Caco-2 (cell line): ENCODE results near the gene PLEKHG3. TPM values are rescaled to one million over a fixed set of nuclear protein-coding genes. Genes with fewer than 3 reads are reported as not detected.

ENCODE experiments used
- BruUV-seq: library from RNA; stranded (reverse); fragments of 400-500 nt; replicated peaks from 2 replicates; lab custom pipeline; 2021; lab: Mats Ljungman, UMichigan
- CTCF ChIA-PET: fragments of 300-600 bp; sonication (Branson Sonifier 250); formaldehyde crosslinking; loops from one replicate; lab custom pipeline; 2022; ENCODE audit warnings: antibody characterized with exemption; lab: Charles Lee
- POLR2A ChIA-PET: fragments of 300-600 bp; sonication (Branson Sonifier 250); formaldehyde crosslinking; loops from one replicate; lab custom pipeline; 2022; ENCODE audit warnings: antibody characterized with exemption; lab: Charles Lee
- DNase-seq, 2 experiments: peaks; one replicate each; pipeline versions ENCODE4 v3.0.0 to v3.0.0-alpha.2; 2020 to 2022
- H3K27me3 ChIP-seq: replicated peaks from 2 replicates; pipeline ENCODE4 v1.6.0; 2011; ENCODE audit warnings: low read length; ENCODE audit not compliant: control insufficient read depth, insufficient read depth
- H3K36me3 ChIP-seq: 2 replicates; pipeline ENCODE4 v1.5.1; 2011; ENCODE audit warnings: low read length; ENCODE audit not compliant: control insufficient read depth, insufficient read depth
- H3K4me1 ChIP-seq: fragments of 250-450 bp; sonication (Bioruptor Pico); 2 replicates; pipeline ENCODE4 v1.5.1; 2020; ENCODE audit warnings: mild to moderate bottlenecking
- H3K4me3 ChIP-seq: 2 replicates; pipeline ENCODE4 v1.5.1; 2011; ENCODE audit warnings: low read depth, mild to moderate bottlenecking, control low read depth, low read length
- H3K9me3 ChIP-seq: fragments of 250-450 bp; sonication (Bioruptor Pico); 2 replicates; pipeline ENCODE4 v1.5.1; 2020; ENCODE audit warnings: mild to moderate bottlenecking, moderate library complexity
- H3K27ac Mint-ChIP-seq: one replicate; pipeline ENCODE4 v1.8.0; 2022; ENCODE audit warnings: mixed read lengths; ENCODE audit not compliant: unreplicated experiment
- H3K27me3 Mint-ChIP-seq: one replicate; pipeline ENCODE4 v1.8.0; 2022; ENCODE audit warnings: mixed read lengths; ENCODE audit not compliant: insufficient read depth, unreplicated experiment
- H3K36me3 Mint-ChIP-seq: one replicate; pipeline ENCODE4 v1.8.0; 2022; ENCODE audit warnings: mild to moderate bottlenecking, mixed read lengths; ENCODE audit not compliant: insufficient read depth, unreplicated experiment
- H3K4me1 Mint-ChIP-seq: one replicate; pipeline ENCODE4 v1.8.0; 2022; ENCODE audit warnings: low read depth, mixed read lengths; ENCODE audit not compliant: unreplicated experiment
- H3K4me3 Mint-ChIP-seq: one replicate; pipeline ENCODE4 v1.8.0; 2022; ENCODE audit warnings: mild to moderate bottlenecking, moderate library complexity, mixed read lengths; ENCODE audit not compliant: unreplicated experiment
- H3K9me3 Mint-ChIP-seq: one replicate; pipeline ENCODE4 v1.8.0; 2022; ENCODE audit warnings: mixed read lengths; ENCODE audit not compliant: unreplicated experiment
- intact Hi-C: fragments of 100-400 bp; cut with micrococcal nuclease; formaldehyde crosslinking; loops from one replicate; pipeline ENCODE4 v1.10.0; 2022; ENCODE audit not compliant: unreplicated experiment
- total RNA-seq: library from RNA; stranded (reverse); gene quantifications from 2 replicates; pipeline ENCODE4 v1.2.3, GENCODE V29; 2022
- TF ChIP-seq, protein P1 (sequence below), 2 experiments: fragments of 200-600 bp in 1 of 2; IDR thresholded peaks; 1 replicate in 1 of 2; 2 replicates in 1 of 2; pipeline versions ENCODE4 v1.5.1 to v1.8.0; 2011 to 2022; ENCODE audit warnings: antibody characterized with exemption in 1 of 2, control low read depth in 1 of 2, inconsistent platforms in 1 of 2, low read depth in 1 of 2, low read length in 1 of 2, mild to moderate bottlenecking in 1 of 2, moderate library complexity in 1 of 2; ENCODE audit not compliant: insufficient read depth in 1 of 2, severe bottlenecking in 1 of 2, unreplicated experiment in 1 of 2

Gene PLEKHG3
- total RNA-seq, 1 experiment from 2014 or later, result 85.9 TPM

- H3K9me3 ChIP-seq, result no peaks in the 10 kb centered on the region
- intact Hi-C loops, result no loop called here
- ChIA-PET POLR2A (no interaction called here), CTCF (no interaction called here)
- Mint-ChIP-seq H3K4me1 (no peaks in the 10 kb centered on the region), H3K36me3 (peaks cover 88% of the 10 kb centered on the region), H3K9me3 (no peaks in the 10 kb centered on the region), H3K4me3 (no peak overlapping the region), H3K27ac (no peak overlapping the region), H3K27me3 (no peaks in the 10 kb centered on the region)
- BruUV-seq, result no TSS peak
- DNase-seq, result no peak
- TF ChIP-seq, protein P1, sequence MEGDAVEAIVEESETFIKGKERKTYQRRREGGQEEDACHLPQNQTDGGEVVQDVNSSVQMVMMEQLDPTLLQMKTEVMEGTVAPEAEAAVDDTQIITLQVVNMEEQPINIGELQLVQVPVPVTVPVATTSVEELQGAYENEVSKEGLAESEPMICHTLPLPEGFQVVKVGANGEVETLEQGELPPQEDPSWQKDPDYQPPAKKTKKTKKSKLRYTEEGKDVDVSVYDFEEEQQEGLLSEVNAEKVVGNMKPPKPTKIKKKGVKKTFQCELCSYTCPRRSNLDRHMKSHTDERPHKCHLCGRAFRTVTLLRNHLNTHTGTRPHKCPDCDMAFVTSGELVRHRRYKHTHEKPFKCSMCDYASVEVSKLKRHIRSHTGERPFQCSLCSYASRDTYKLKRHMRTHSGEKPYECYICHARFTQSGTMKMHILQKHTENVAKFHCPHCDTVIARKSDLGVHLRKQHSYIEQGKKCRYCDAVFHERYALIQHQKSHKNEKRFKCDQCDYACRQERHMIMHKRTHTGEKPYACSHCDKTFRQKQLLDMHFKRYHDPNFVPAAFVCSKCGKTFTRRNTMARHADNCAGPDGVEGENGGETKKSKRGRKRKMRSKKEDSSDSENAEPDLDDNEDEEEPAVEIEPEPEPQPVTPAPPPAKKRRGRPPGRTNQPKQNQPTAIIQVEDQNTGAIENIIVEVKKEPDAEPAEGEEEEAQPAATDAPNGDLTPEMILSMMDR (IDR thresholded peaks at IDR 0.05; ENCODE audit: insufficient read depth in 1 of 2, low read depth in 1 of 2, low read length in 1 of 2, severe bottlenecking in 1 of 2, unreplicated experiment in 1 of 2), result no peak
- no peaks in the 10 kb centered on the region for H3K4me1 ChIP-seq
- no peak overlapping the region for H3K4me3 ChIP-seq
- H3K36me3 ChIP-seq, result peaks cover 17% of the 10 kb centered on the region
- no peaks in the 10 kb centered on the region for H3K27me3 ChIP-seq
Observed at GRCh38 chr14:64743061-64743460, 38.8 kb downstream of the PLEKHG3 start.

- Histone ChIP-seq H3K9me3 (no peaks in the 10 kb centered on the region), H3K4me1 (no peaks in the 10 kb centered on the region), H3K4me3 (no peak overlapping the region), H3K36me3 (peaks cover 18% of the 10 kb centered on the region), H3K27me3 (no peaks in the 10 kb centered on the region)
- BruUV-seq, result no TSS peak
- ChIA-PET CTCF (interaction anchor here (0.8 to 1.5 kb wide), 4 partner anchors 14 to 120 kb away, joined by 3 to 7 read pairs (median 4); partner anchors contain the start of gene PLEKHG3), POLR2A (no interaction called here)
- Mint-ChIP-seq H3K4me3 (no peak overlapping the region), H3K27me3 (no peaks in the 10 kb centered on the region), H3K4me1 (no peaks in the 10 kb centered on the region), H3K9me3 (no peaks in the 10 kb centered on the region), H3K36me3 (peaks cover 93% of the 10 kb centered on the region), H3K27ac (peak overlapping the region; percentile 72)
- DNase-seq, result peak in 1 of 2 experiments; percentile 44
- intact Hi-C loops, result loop anchor here (1.0 kb wide), 1 partner anchor 74 kb away; no protein-coding TSS in a partner anchor
- TF ChIP-seq, protein P1 (IDR thresholded peaks at IDR 0.05; ENCODE audit: insufficient read depth in 1 of 2, low read depth in 1 of 2, low read length in 1 of 2, severe bottlenecking in 1 of 2, unreplicated experiment in 1 of 2), result peak in 1 of 2 experiments; percentile 39
Observed at GRCh38 chr14:64745511-64746091, 41.4 kb downstream of the PLEKHG3 start.

GRCh38 chr14:64746298-64747250, 42.4 kb downstream of the PLEKHG3 start:
- intact Hi-C loops, result no loop called here
- CTCF ChIA-PET, result interaction anchor here (0.7 to 1.5 kb wide), 5 partner anchors 13 to 121 kb away, joined by 3 to 7 read pairs (median 3); partner anchors contain the start of gene PLEKHG3
- no peaks in the 10 kb centered on the region for H3K4me1 ChIP-seq
- no peaks in the 10 kb centered on the region for H3K9me3 Mint-ChIP-seq
- no peaks in the 10 kb centered on the region for H3K27me3 Mint-ChIP-seq
- POLR2A ChIA-PET, result interaction anchor here (0.6 kb wide), 1 partner anchor 223 kb away, joined by 3 read pairs; no protein-coding TSS in a partner anchor
- TF ChIP-seq, protein P1 (IDR thresholded peaks at IDR 0.05; ENCODE audit: insufficient read depth in 1 of 2, low read depth in 1 of 2, low read length in 1 of 2, severe bottlenecking in 1 of 2, unreplicated experiment in 1 of 2), result no peak
- H3K9me3 ChIP-seq, result no peaks in the 10 kb centered on the region
- H3K27me3 ChIP-seq, result no peaks in the 10 kb centered on the region
- peak overlapping the region; percentile 55 for H3K27ac Mint-ChIP-seq
- peaks cover 16% of the 10 kb centered on the region for H3K36me3 ChIP-seq
- BruUV-seq, result no TSS peak
- peaks cover 86% of the 10 kb centered on the region for H3K36me3 Mint-ChIP-seq
- H3K4me1 Mint-ChIP-seq, result no peaks in the 10 kb centered on the region
- no peak overlapping the region for H3K4me3 Mint-ChIP-seq
- no peak overlapping the region for H3K4me3 ChIP-seq
- DNase-seq, result no peak
